Mesenchymal stem cell (in vitro differentiated cells and primary cell): ENCODE measurements around the gene ZNF57.

Experiments
- DNase-seq: peaks from one replicate; pipeline ENCODE4 v3.0.0-alpha.2; 2013
- H2AFZ ChIP-seq: one replicate; pipeline ENCODE4 v1.6.1; 2013; ENCODE audit warnings: low read depth, mild to moderate bottlenecking, control low read depth, inconsistent platforms, low read length, moderate library complexity
- H2AK5ac ChIP-seq: 2 replicates; pipeline ENCODE4 v1.6.1; 2013; ENCODE audit warnings: low read length, moderate library complexity, mild to moderate bottlenecking, inconsistent platforms; ENCODE audit not compliant: severe bottlenecking
- H2BK120ac ChIP-seq: one replicate; pipeline ENCODE4 v1.6.1; 2013; ENCODE audit warnings: low read depth, mild to moderate bottlenecking, inconsistent platforms, low read length, moderate library complexity
- H2BK12ac ChIP-seq, 2 experiments: one replicate each; pipeline ENCODE4 v1.6.1; 2013; ENCODE audit warnings: inconsistent platforms in 2 of 2, low read length in 2 of 2, mild to moderate bottlenecking in 2 of 2, moderate library complexity in 2 of 2, control low read depth in 1 of 2
- H2BK15ac ChIP-seq: one replicate; pipeline ENCODE4 v1.6.1; 2013; ENCODE audit warnings: mild to moderate bottlenecking, low read depth, inconsistent platforms; ENCODE audit not compliant: poor library complexity, severe bottlenecking
- H2BK5ac ChIP-seq: 2 replicates; pipeline ENCODE4 v1.6.1; 2013; ENCODE audit warnings: low read depth, mild to moderate bottlenecking, low read length, control low read depth, inconsistent platforms; ENCODE audit not compliant: poor library complexity, severe bottlenecking
- H3K14ac ChIP-seq, 2 experiments: one replicate each; pipeline ENCODE4 v1.6.1; 2013; ENCODE audit warnings: inconsistent platforms in 2 of 2, low read length in 2 of 2, control low read depth in 1 of 2, mild to moderate bottlenecking in 1 of 2, moderate library complexity in 1 of 2
- H3K18ac ChIP-seq, 2 experiments: one replicate each; pipeline ENCODE4 v1.6.1; 2013; ENCODE audit warnings: inconsistent platforms in 2 of 2, low read length in 2 of 2, control low read depth in 1 of 2, low read depth in 1 of 2, mild to moderate bottlenecking in 1 of 2
- H3K23ac ChIP-seq, 2 experiments: one replicate each; pipeline ENCODE4 v1.6.1; 2013; ENCODE audit warnings: inconsistent platforms in 2 of 2, low read length in 2 of 2, mild to moderate bottlenecking in 2 of 2, moderate library complexity in 2 of 2, control low read depth in 1 of 2
- H3K27ac ChIP-seq: 2 replicates; pipeline ENCODE4 v1.5.1; 2013; ENCODE audit warnings: mild to moderate bottlenecking, moderate library complexity, low read length, control low read depth, inconsistent platforms; ENCODE audit not compliant: poor library complexity, severe bottlenecking
- H3K27me3 ChIP-seq, 2 experiments: 2 replicates each; pipeline versions ENCODE4 v1.6.1 to v1.7.0; 2013; ENCODE audit warnings: low read length in 2 of 2, mild to moderate bottlenecking in 2 of 2, moderate library complexity in 2 of 2, control low read depth in 1 of 2, inconsistent platforms in 1 of 2; ENCODE audit not compliant: control insufficient read depth in 1 of 2, insufficient read depth in 1 of 2
- H3K36me3 ChIP-seq, 2 experiments: 2 replicates each; pipeline versions ENCODE4 v1.6.1 to v1.7.0; 2013; ENCODE audit warnings: low read length in 2 of 2, control low read depth in 1 of 2, inconsistent platforms in 1 of 2, low read depth in 1 of 2, mild to moderate bottlenecking in 1 of 2; ENCODE audit not compliant: insufficient read depth in 2 of 2, control insufficient read depth in 1 of 2
- H3K4ac ChIP-seq, 2 experiments: one replicate each; pipeline ENCODE4 v1.6.1; 2013; ENCODE audit warnings: inconsistent platforms in 2 of 2, low read length in 2 of 2, mild to moderate bottlenecking in 2 of 2, moderate library complexity in 2 of 2, control low read depth in 1 of 2, low read depth in 1 of 2
- H3K4me1 ChIP-seq: 2 replicates; pipeline ENCODE4 v1.6.1; 2013; ENCODE audit warnings: low read depth, low read length, control low read depth; ENCODE audit not compliant: control insufficient read depth, insufficient read depth
- H3K4me2 ChIP-seq: 2 replicates; pipeline ENCODE4 v1.6.1; 2013; ENCODE audit warnings: low read length, mild to moderate bottlenecking, inconsistent platforms; ENCODE audit not compliant: poor library complexity, severe bottlenecking
- H3K4me3 ChIP-seq, 2 experiments: 2 replicates each; pipeline versions ENCODE4 v1.5.1 to v1.7.0; 2013; ENCODE audit warnings: low read length in 2 of 2, mild to moderate bottlenecking in 2 of 2, control low read depth in 1 of 2, low read depth in 1 of 2; ENCODE audit not compliant: insufficient read depth in 1 of 2
- H3K79me1 ChIP-seq: replicated peaks from 2 replicates; pipeline ENCODE4 v1.6.1; 2013; ENCODE audit warnings: mild to moderate bottlenecking, control low read depth, low read length, inconsistent platforms; ENCODE audit not compliant: poor library complexity, severe bottlenecking
- H3K9ac ChIP-seq: 2 replicates; pipeline ENCODE4 v1.7.0; 2013; ENCODE audit warnings: mild to moderate bottlenecking, low read length, moderate library complexity
- H3K9me3 ChIP-seq: 2 replicates; pipeline ENCODE4 v1.7.0; 2013; ENCODE audit warnings: mild to moderate bottlenecking, low read length; ENCODE audit not compliant: control insufficient read depth
- H4K8ac ChIP-seq: one replicate; pipeline ENCODE4 v1.6.1; 2013; ENCODE audit warnings: inconsistent platforms, mild to moderate bottlenecking, low read length, moderate library complexity
- H4K91ac ChIP-seq: one replicate; pipeline ENCODE4 v1.6.1; 2013; ENCODE audit warnings: mild to moderate bottlenecking, low read length, inconsistent platforms
- WGBS: methylation state at CpG from one replicate; pipeline ENCODE4 v1.1.7; 2013; ENCODE audit warnings: mixed read lengths; 5-methylcytosine and 5-hydroxymethylcytosine counted together

ZNF57 gene

GRCh38 chr19:2877398-2878331, 23.1 kb upstream of the ZNF57 start:
- H2BK12ac ChIP-seq = no peak overlapping the region
- no peak overlapping the region for H3K4ac ChIP-seq
- no peak overlapping the region for H3K4me2 ChIP-seq
- no peak overlapping the region for H3K14ac ChIP-seq
- WGBS = 87% methylated on average over 29 of the region's 32 CpGs
- H3K79me1 ChIP-seq = no peaks in the 10 kb centered on the region
- H3K9ac ChIP-seq = no peak overlapping the region
- H4K91ac ChIP-seq = no peak overlapping the region
- no peak overlapping the region for H4K8ac ChIP-seq
- H2BK15ac ChIP-seq = no peak overlapping the region
- no peak overlapping the region for H2BK120ac ChIP-seq
- H3K4me3 ChIP-seq = peak overlapping the region in 1 of 2 experiments; percentile 2
- H3K4me1 ChIP-seq = no peaks in the 10 kb centered on the region
- no peaks in the 10 kb centered on the region for H3K36me3 ChIP-seq
- H3K27ac ChIP-seq = no peak overlapping the region
- H3K9me3 ChIP-seq = peaks cover 27% of the 10 kb centered on the region
- no peak overlapping the region for H2AFZ ChIP-seq
- H3K27me3 ChIP-seq = no peaks in the 10 kb centered on the region
- H3K23ac ChIP-seq = no peak overlapping the region
- no peak overlapping the region for H3K18ac ChIP-seq
- no peak overlapping the region for H2AK5ac ChIP-seq
- DNase-seq = no peak
- H2BK5ac ChIP-seq = no peak overlapping the region

GRCh38 chr19:2883686-2884439, 16.9 kb upstream of the ZNF57 start:
- no peak overlapping the region for H2BK5ac ChIP-seq
- H3K14ac ChIP-seq = no peak overlapping the region
- H2BK15ac ChIP-seq = no peak overlapping the region
- H2BK12ac ChIP-seq = no peak overlapping the region
- no peak overlapping the region for H3K18ac ChIP-seq
- no peak overlapping the region for H4K8ac ChIP-seq
- H3K36me3 ChIP-seq = no peaks in the 10 kb centered on the region
- no peak for DNase-seq
- H3K4ac ChIP-seq = no peak overlapping the region
- H3K4me1 ChIP-seq = no peaks in the 10 kb centered on the region
- no peak overlapping the region for H3K27ac ChIP-seq
- H4K91ac ChIP-seq = no peak overlapping the region
- H3K27me3 ChIP-seq = no peaks in the 10 kb centered on the region
- no peak overlapping the region for H2AFZ ChIP-seq
- H3K23ac ChIP-seq = no peak overlapping the region
- H2AK5ac ChIP-seq = no peak overlapping the region
- H2BK120ac ChIP-seq = no peak overlapping the region
- H3K4me3 ChIP-seq = peak overlapping the region in 1 of 2 experiments; percentile 19
- 89% methylated on average over 13 of the region's 14 CpGs for WGBS
- no peak overlapping the region for H3K4me2 ChIP-seq
- H3K9me3 ChIP-seq = peaks cover 5% of the 10 kb centered on the region
- H3K9ac ChIP-seq = no peak overlapping the region
- no peaks in the 10 kb centered on the region for H3K79me1 ChIP-seq

DNA sequence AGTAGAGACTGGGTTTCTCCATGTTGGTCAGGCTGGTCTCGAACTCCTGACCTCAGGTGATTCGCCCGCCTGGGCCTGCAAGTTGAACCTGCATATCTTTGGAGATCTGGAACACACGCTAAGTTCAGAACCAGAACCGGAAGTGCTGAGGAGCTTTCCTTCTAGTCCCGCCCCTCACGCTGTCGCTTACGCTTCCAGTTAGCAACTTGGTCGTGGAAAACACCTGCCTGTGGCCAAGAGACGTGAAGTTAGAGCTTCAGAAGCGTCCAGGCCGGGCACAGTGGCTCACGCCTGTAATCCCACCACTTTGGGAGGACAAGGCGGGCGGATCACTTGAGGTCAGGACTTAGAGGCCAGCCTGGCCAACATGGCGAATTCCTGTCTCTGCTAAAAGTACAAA, 15.0 kb upstream of the ZNF57 start:
- WGBS = 80% methylated on average over 17 of the region's 17 CpGs

GRCh38 chr19:2887391-2887914, 13.3 kb upstream of the ZNF57 start:
- no peaks in the 10 kb centered on the region for H3K27me3 ChIP-seq
- no peak overlapping the region for H4K91ac ChIP-seq
- no peak overlapping the region for H3K14ac ChIP-seq
- no peak overlapping the region for H3K23ac ChIP-seq
- no peak overlapping the region for H3K4ac ChIP-seq
- no peaks in the 10 kb centered on the region for H3K79me1 ChIP-seq
- H2BK15ac ChIP-seq = no peak overlapping the region
- WGBS = 34% methylated on average over 9 of the region's 9 CpGs
- no peak overlapping the region for H3K18ac ChIP-seq
- H2BK5ac ChIP-seq = no peak overlapping the region
- peak overlapping the region; percentile 34 for H3K9ac ChIP-seq
- peak overlapping the region; percentile 37 for H4K8ac ChIP-seq
- peak; percentile 64 for DNase-seq
- peak overlapping the region in 1 of 2 experiments; percentile 62 for H3K4me3 ChIP-seq
- H3K4me1 ChIP-seq = no peaks in the 10 kb centered on the region
- no peak overlapping the region for H2BK12ac ChIP-seq
- peak overlapping the region; percentile 80 for H2AFZ ChIP-seq
- H3K4me2 ChIP-seq = no peak overlapping the region
- H3K36me3 ChIP-seq = no peaks in the 10 kb centered on the region
- H2AK5ac ChIP-seq = no peak overlapping the region
- H3K9me3 ChIP-seq = no peaks in the 10 kb centered on the region
- H3K27ac ChIP-seq = no peak overlapping the region
- H2BK120ac ChIP-seq = no peak overlapping the region

More for the DNA sequence above, 15.0 kb upstream of the ZNF57 start:
- H3K9me3 ChIP-seq = no peaks in the 10 kb centered on the region
- H3K4me2 ChIP-seq = no peak overlapping the region
- no peaks in the 10 kb centered on the region for H3K27me3 ChIP-seq
- no peak overlapping the region for H3K23ac ChIP-seq
- no peak overlapping the region for H3K4me3 ChIP-seq
- H3K36me3 ChIP-seq = no peaks in the 10 kb centered on the region
- no peak overlapping the region for H4K91ac ChIP-seq
- no peak overlapping the region for H3K18ac ChIP-seq
- no peak overlapping the region for H3K4ac ChIP-seq
- no peak overlapping the region for H3K14ac ChIP-seq
- no peaks in the 10 kb centered on the region for H3K4me1 ChIP-seq
- no peak overlapping the region for H2BK12ac ChIP-seq
- no peak overlapping the region for H2AFZ ChIP-seq
- no peak overlapping the region for H2BK15ac ChIP-seq
- H4K8ac ChIP-seq = no peak overlapping the region
- no peaks in the 10 kb centered on the region for H3K79me1 ChIP-seq
- H3K27ac ChIP-seq = no peak overlapping the region
- H2AK5ac ChIP-seq = no peak overlapping the region
- H3K9ac ChIP-seq = no peak overlapping the region
- no peak overlapping the region for H2BK120ac ChIP-seq
- no peak overlapping the region for H2BK5ac ChIP-seq
- DNase-seq = no peak
